Loucy (cell line): ENCODE measurements around the gene SRBD1.
A peak's percentile ranks its signal among the peaks of the same experiment; 100 is the strongest.

Source experiments
- H2AFZ ChIP-seq: fragments of 200-600 bp; sonication (generic); 2 replicates; pipeline ENCODE4 v1.6.0; 2016; ENCODE audit warnings: antibody characterized with exemption, mild to moderate bottlenecking, low read length, moderate library complexity
- H3F3A ChIP-seq: fragments of 200-600 bp; 2 replicates; pipeline ENCODE4 v1.6.0; 2016; ENCODE audit warnings: antibody characterized with exemption, low read depth, mild to moderate bottlenecking
- H3K27me3 ChIP-seq: fragments of 200-600 bp; sonication (generic); 2 replicates; pipeline ENCODE4 v1.6.1; 2014; ENCODE audit warnings: low read length, mild to moderate bottlenecking; ENCODE audit not compliant: insufficient read depth, poor library complexity, severe bottlenecking
- H3K36me3 ChIP-seq: fragments of 200-600 bp; sonication (generic); 2 replicates; pipeline ENCODE4 v1.6.1; 2016; ENCODE audit warnings: low read length; ENCODE audit not compliant: insufficient read depth
- H3K4me1 ChIP-seq: fragments of 200-600 bp; sonication (generic); 2 replicates; pipeline ENCODE4 v1.5.1; 2014; ENCODE audit warnings: low read length, mild to moderate bottlenecking; ENCODE audit not compliant: insufficient read depth, poor library complexity, severe bottlenecking
- H3K4me2 ChIP-seq: fragments of 200-600 bp; sonication (generic); 2 replicates; pipeline ENCODE4 v1.6.0; 2014; ENCODE audit warnings: antibody characterized with exemption, low read length, low read depth, mild to moderate bottlenecking; ENCODE audit not compliant: poor library complexity, severe bottlenecking
- H3K4me3 ChIP-seq: fragments of 200-600 bp; sonication (generic); 2 replicates; pipeline ENCODE4 v1.5.1; 2014; ENCODE audit warnings: low read length, mild to moderate bottlenecking, mixed read lengths; ENCODE audit not compliant: poor library complexity, severe bottlenecking
- H3K79me2 ChIP-seq: fragments of 200-600 bp; sonication (generic); 2 replicates; pipeline ENCODE4 v1.6.1; 2014; ENCODE audit warnings: low read length; ENCODE audit not compliant: insufficient read depth
- H3K9ac ChIP-seq: fragments of 200-600 bp; sonication (generic); 2 replicates; pipeline ENCODE4 v1.6.0; 2014; ENCODE audit warnings: mild to moderate bottlenecking, low read depth, low read length, moderate library complexity; ENCODE audit not compliant: poor library complexity, severe bottlenecking
- H3K9me2 ChIP-seq: fragments of 200-600 bp; sonication (generic); replicated peaks from 2 replicates; pipeline ENCODE4 v1.6.1; 2016; ENCODE audit warnings: low read depth, low read length, mixed read lengths
- H3K9me3 ChIP-seq: fragments of 200-600 bp; sonication (generic); 2 replicates; pipeline ENCODE4 v1.6.1; 2014; ENCODE audit warnings: mild to moderate bottlenecking, antibody characterized with exemption, low read length, low read depth; ENCODE audit not compliant: insufficient read depth
- H4K20me1 ChIP-seq: fragments of 200-600 bp; sonication (generic); 2 replicates; pipeline ENCODE4 v1.6.0; 2014; ENCODE audit warnings: antibody characterized with exemption, low read length, mild to moderate bottlenecking; ENCODE audit not compliant: insufficient read depth, poor library complexity, severe bottlenecking
- CTCF ChIP-seq: fragments of 200-600 bp; sonication (generic); conservative IDR thresholded peaks from 2 replicates; pipeline ENCODE4 v1.5.1; 2014; ENCODE audit warnings: mild to moderate bottlenecking, antibody characterized with exemption, low read length
- EZH2phosphoT487 ChIP-seq: fragments of 200-600 bp; IDR thresholded peaks from 2 replicates; pipeline ENCODE4 v1.6.1; 2018; ENCODE audit warnings: antibody characterized with exemption, mild to moderate bottlenecking, moderate library complexity, borderline replicate concordance

The SRBD1 gene

GRCh38 chr2:45572979-45573378 is 38.1 kb downstream of the SRBD1 start:
- Histone ChIP-seq H3K27me3 (no peaks in the 10 kb centered on the region), H3K9me2 (no peaks in the 10 kb centered on the region), H4K20me1 (no peaks in the 10 kb centered on the region), H3K4me3 (no peak overlapping the region), H3K36me3 (peaks cover 37% of the 10 kb centered on the region), H3K4me2 (no peak overlapping the region), H3K4me1 (peaks cover 53% of the 10 kb centered on the region), H3K9me3 (peaks cover 6% of the 10 kb centered on the region; the same call in 1 of the 2 replicates), H3K79me2 (peaks cover 12% of the 10 kb centered on the region; the same call in 1 of the 2 replicates), H2AFZ (no peak overlapping the region), H3K9ac (no peak overlapping the region), H3F3A (peaks cover 11% of the 10 kb centered on the region; the same call in 1 of the 2 replicates)
- TF ChIP-seq EZH2phosphoT487 (no peak), CTCF (no peak)

- H3K9ac ChIP-seq = no peak overlapping the region
- peaks cover 30% of the 10 kb centered on the region for H3K36me3 ChIP-seq
Measured at GRCh38 chr2:45571940-45572339, 39.1 kb downstream of the SRBD1 start.

GRCh38 chr2:45570671-45571334 is 40.3 kb downstream of the SRBD1 start:
- Histone ChIP-seq H3K36me3 (peaks cover 30% of the 10 kb centered on the region), H3F3A (peaks cover 17% of the 10 kb centered on the region; the same call in 1 of the 2 replicates), H3K9me2 (no peaks in the 10 kb centered on the region), H3K4me3 (no peak overlapping the region), H4K20me1 (no peaks in the 10 kb centered on the region), H3K9me3 (peaks cover 6% of the 10 kb centered on the region; the same call in 1 of the 2 replicates), H3K9ac (peak overlapping the region; percentile 26), H3K4me1 (peaks cover 59% of the 10 kb centered on the region), H3K79me2 (peaks cover 23% of the 10 kb centered on the region), H3K27me3 (no peaks in the 10 kb centered on the region), H3K4me2 (peak overlapping the region; percentile 38), H2AFZ (no peak overlapping the region)
- TF ChIP-seq EZH2phosphoT487 (no peak), CTCF (no peak)

More at GRCh38 chr2:45571940-45572339, 39.1 kb downstream of the SRBD1 start:
- no peak for TF ChIP-seq CTCF
- no peak for TF ChIP-seq EZH2phosphoT487
- no peaks in the 10 kb centered on the region for H3K27me3 ChIP-seq
- no peaks in the 10 kb centered on the region for H4K20me1 ChIP-seq
- peaks cover 12% of the 10 kb centered on the region; the same call in 1 of the 2 replicates for H3K79me2 ChIP-seq
- H3K4me1 ChIP-seq = peaks cover 51% of the 10 kb centered on the region
- H2AFZ ChIP-seq = no peak overlapping the region
- peaks cover 17% of the 10 kb centered on the region; the same call in 1 of the 2 replicates for H3F3A ChIP-seq
- no peaks in the 10 kb centered on the region for H3K9me2 ChIP-seq
- peaks cover 6% of the 10 kb centered on the region; the same call in 1 of the 2 replicates for H3K9me3 ChIP-seq
- no peak overlapping the region for H3K4me2 ChIP-seq
- H3K4me3 ChIP-seq = no peak overlapping the region
